ENCODE data around the gene MPZL1. TPM values are rescaled to one million over a fixed set of nuclear protein-coding genes. Genes with fewer than 3 reads are reported as not detected.

Gene MPZL1
- total and polyA plus RNA-seq, 2 donors (not counting 3 experiments of a cell fraction or from before 2014, with no cell fraction given) = 41.7 to 99.1 TPM

- Histone ChIP-seq H3K79me2 (ENCODE audit: control insufficient read depth, insufficient read depth, low read length) (no peaks in the 10 kb centered on the region), H3K27ac (ENCODE audit: insufficient read depth, low read depth, low read length) (no peak overlapping the region), H2AFZ (ENCODE audit: low read depth, low read length) (no peak overlapping the region), H3K27me3 (ENCODE audit: control insufficient read depth in 2 of 2, insufficient read depth in 2 of 2, low read length in 2 of 2) (peaks cover 6 to 8% of the 10 kb centered on the region in 2 experiments), H3K4me1 (ENCODE audit: control insufficient read depth, extremely low read depth, insufficient read depth, low read length) (no peaks in the 10 kb centered on the region), H3K9me1 (replicated peaks; ENCODE audit: control insufficient read depth, extremely low read depth, insufficient read depth, low read length) (no peaks in the 10 kb centered on the region), H3K36me3 (ENCODE audit: control insufficient read depth in 2 of 2, extremely low read depth in 1 of 2, insufficient read depth in 2 of 2, low read length in 2 of 2) (no peaks in the 10 kb centered on the region), H3K4me2 (ENCODE audit: insufficient read depth, low read length) (no peak overlapping the region), H3K9ac (replicated peaks; ENCODE audit: extremely low read depth, insufficient read depth, low read length) (no peak overlapping the region), H3K9me3 (replicated peaks; ENCODE audit: control insufficient read depth, insufficient read depth, low read length) (no peaks in the 10 kb centered on the region), H4K20me1 (replicated peaks; ENCODE audit: control insufficient read depth, extremely low read depth, insufficient read depth, low read length) (no peaks in the 10 kb centered on the region), H3K4me3 (replicated peaks in 1 of 3; ENCODE audit: insufficient read depth in 1 of 3, low read depth in 1 of 3, low read length in 3 of 3) (no peak overlapping the region)
- BruUV-seq (replicated peaks) = no TSS peak
- dilution Hi-C loops (cut with MboI; ENCODE audit: extremely low pct_ligation_motif_present, low sequenced_read_pairs) (no loop called here), intact Hi-C loops (cut with micrococcal nuclease) (no loop called here)
- FAIRE-seq = no peak
- ChIA-PET POLR2A (no interaction called here), CTCF (interaction anchor here (2.5 kb wide), 1 partner anchor 9 kb away, joined by 7 read pairs; no protein-coding TSS in a partner anchor)
- DNase-seq (ENCODE audit: low read depth, low spot score) = no peak
- TF ChIP-seq POLR2AphosphoS5 (IDR thresholded peaks at IDR 0.05; ENCODE audit: insufficient read depth, low read depth, low read length) (no peak), MYC (IDR thresholded peaks at IDR 0.05; ENCODE audit: low read depth, low read length) (no peak)
Observed at GRCh38 chr1:167678838-167679237, 42.9 kb upstream of the MPZL1 start.

- CTCF ChIA-PET = no interaction called here
- peaks cover 4 to 5% of the 10 kb centered on the region in 2 experiments for H3K27me3 ChIP-seq (ENCODE audit: control insufficient read depth in 2 of 2, insufficient read depth in 2 of 2, low read length in 2 of 2)
- no TSS peak for BruUV-seq (replicated peaks)
- H3K9me3 ChIP-seq (replicated peaks; ENCODE audit: control insufficient read depth, insufficient read depth, low read length) = no peaks in the 10 kb centered on the region
- TF ChIP-seq MAX (IDR thresholded peaks at IDR 0.05; ENCODE audit: insufficient read depth, insufficient read length) = no peak
- TF ChIP-seq POLR2A (IDR thresholded peaks at IDR 0.05; ENCODE audit: low read depth, low read length) = no peak
- TF ChIP-seq GATA2 (IDR thresholded peaks at IDR 0.05; ENCODE audit: insufficient read depth, insufficient read length, low read depth, low read length) = no peak
- TF ChIP-seq MYC (IDR thresholded peaks at IDR 0.05; ENCODE audit: low read depth, low read length) = no peak
- no peak for TF ChIP-seq FOS (IDR thresholded peaks at IDR 0.05; ENCODE audit: borderline replicate concordance, insufficient read depth, low read length)
- TF ChIP-seq JUN (IDR thresholded peaks at IDR 0.05; ENCODE audit: borderline replicate concordance, insufficient read depth, insufficient read length, low read depth) = no peak
- no peak for TF ChIP-seq EZH2 (IDR thresholded peaks at IDR 0.05; ENCODE audit: borderline replicate concordance, low read depth, low read length, severe bottlenecking)
- no peak for TF ChIP-seq CTCF (IDR thresholded peaks at IDR 0.05; ENCODE audit: extremely low read depth in 1 of 2, insufficient read depth in 1 of 2, low read depth in 1 of 2, low read length in 2 of 2)
- no peak for TF ChIP-seq POLR2AphosphoS5 (IDR thresholded peaks at IDR 0.05; ENCODE audit: insufficient read depth, low read depth, low read length)
- no peaks in the 10 kb centered on the region for H3K79me2 ChIP-seq (ENCODE audit: control insufficient read depth, insufficient read depth, low read length)
- dilution Hi-C loops (cut with MboI; ENCODE audit: extremely low pct_ligation_motif_present, low sequenced_read_pairs) (no loop called here), intact Hi-C loops (cut with micrococcal nuclease) (loop anchor here (10.0 kb wide), 1 partner anchor 235 kb away; no protein-coding TSS in a partner anchor)
- H3K27ac ChIP-seq (ENCODE audit: insufficient read depth, low read depth, low read length) = no peak overlapping the region
- POLR2A ChIA-PET = no interaction called here
- H3K4me1 ChIP-seq (ENCODE audit: control insufficient read depth, extremely low read depth, insufficient read depth, low read length) = no peaks in the 10 kb centered on the region
- no peak overlapping the region for H2AFZ ChIP-seq (ENCODE audit: low read depth, low read length)
- DNase-seq (ENCODE audit: low read depth, low spot score) (no peak), FAIRE-seq (no peak)
- H3K36me3 ChIP-seq (ENCODE audit: control insufficient read depth in 2 of 2, extremely low read depth in 1 of 2, insufficient read depth in 2 of 2, low read length in 2 of 2) = no peaks in the 10 kb centered on the region
- no peaks in the 10 kb centered on the region for H4K20me1 ChIP-seq (replicated peaks; ENCODE audit: control insufficient read depth, extremely low read depth, insufficient read depth, low read length)
- no peak overlapping the region for H3K4me2 ChIP-seq (ENCODE audit: insufficient read depth, low read length)
- H3K4me3 ChIP-seq (replicated peaks in 1 of 3; ENCODE audit: insufficient read depth in 1 of 3, low read depth in 1 of 3, low read length in 3 of 3) = no peak overlapping the region
- H3K9ac ChIP-seq (replicated peaks; ENCODE audit: extremely low read depth, insufficient read depth, low read length) = no peak overlapping the region
- no peaks in the 10 kb centered on the region for H3K9me1 ChIP-seq (replicated peaks; ENCODE audit: control insufficient read depth, extremely low read depth, insufficient read depth, low read length)
Observed at GRCh38 chr1:167679714-167680113, 42.1 kb upstream of the MPZL1 start.
